Inflammatory macrophage treated with lipopolysaccharide for 1 hour (primary cell): ENCODE data around the gene RGR.
A peak's percentile ranks its signal among the peaks of the same experiment; 100 is the strongest.
"Not testable (repeated sequence)": the region's sequence is repeated elsewhere in the genome, so short reads cannot be mapped to it uniquely, and the experiment has no call there.

Experiments
- DNase-seq, 2 donors: peaks; one replicate each; pipeline ENCODE4 v3.0.0-alpha.2; 2020 to 2022

RGR gene

DNA sequence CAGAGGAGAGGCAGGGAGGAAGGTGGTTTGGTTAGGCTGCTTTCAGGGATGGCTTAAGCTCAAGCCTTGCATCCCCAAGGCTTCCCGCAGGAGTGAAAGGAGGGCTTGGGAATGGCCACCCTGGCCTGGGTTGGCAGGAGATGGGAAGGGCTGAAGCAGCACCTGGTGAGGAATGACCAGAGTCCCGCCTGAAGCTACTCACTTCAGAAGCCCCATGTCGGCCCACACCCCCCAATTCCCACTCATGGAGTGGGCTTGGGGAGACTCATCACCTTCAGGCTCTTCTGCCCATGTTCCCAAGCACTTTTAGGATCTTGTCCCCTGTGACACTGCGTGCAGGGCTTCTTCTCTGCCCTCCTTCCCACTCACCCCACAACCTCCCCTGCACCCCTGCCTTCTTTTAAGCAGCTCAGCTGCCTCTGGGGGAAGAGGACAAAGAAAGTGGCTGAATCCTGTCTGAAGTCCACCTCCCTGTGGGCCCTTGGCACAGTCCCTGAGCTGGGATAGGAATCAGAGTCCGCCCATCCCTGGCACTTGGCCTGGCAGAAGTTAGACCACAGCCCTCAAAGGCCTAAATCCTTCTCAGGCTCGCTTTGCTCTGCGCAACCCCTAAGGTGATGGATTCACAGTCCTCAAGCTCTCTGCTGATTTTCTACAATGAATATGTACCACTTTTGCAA, 16.5 kb downstream of the RGR start:
- DNase-seq = no peak

DNA sequence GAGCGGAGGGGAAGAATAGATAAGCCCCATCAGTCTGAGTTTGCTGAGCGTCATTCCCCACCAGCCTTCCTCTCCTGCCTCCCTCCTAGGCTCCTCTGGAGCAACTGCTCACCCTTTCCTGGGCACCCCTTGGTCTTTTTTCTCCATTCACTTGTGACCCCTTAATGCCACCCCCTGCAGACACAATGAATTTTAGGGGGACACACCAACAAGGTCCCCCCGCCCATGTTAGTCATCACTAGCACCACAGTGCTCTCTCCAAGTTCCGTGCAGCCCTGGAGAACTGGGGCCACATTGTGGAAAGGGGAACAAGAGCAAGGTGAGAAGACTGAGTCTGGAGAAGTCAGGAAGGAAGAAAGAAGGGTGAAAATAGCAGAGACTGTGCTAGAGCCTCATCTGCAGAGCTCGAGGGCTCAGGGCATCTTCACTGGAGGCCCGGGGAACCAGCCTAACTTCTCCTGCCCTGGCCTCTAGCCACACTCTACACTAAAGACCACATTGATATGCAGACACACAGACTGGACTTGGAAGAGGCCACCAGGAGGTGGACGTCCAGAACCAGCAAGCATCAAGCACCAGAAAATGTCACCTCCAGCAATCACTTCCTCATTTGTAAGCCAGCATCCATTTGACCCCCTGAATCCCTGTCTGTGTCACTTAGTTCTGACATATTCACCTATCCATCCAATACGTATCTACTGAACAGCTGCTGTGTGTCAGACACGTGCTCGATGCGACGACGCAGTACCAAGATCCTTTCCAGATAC, 17.5 kb downstream of the RGR start:
- no peak for DNase-seq

DNA sequence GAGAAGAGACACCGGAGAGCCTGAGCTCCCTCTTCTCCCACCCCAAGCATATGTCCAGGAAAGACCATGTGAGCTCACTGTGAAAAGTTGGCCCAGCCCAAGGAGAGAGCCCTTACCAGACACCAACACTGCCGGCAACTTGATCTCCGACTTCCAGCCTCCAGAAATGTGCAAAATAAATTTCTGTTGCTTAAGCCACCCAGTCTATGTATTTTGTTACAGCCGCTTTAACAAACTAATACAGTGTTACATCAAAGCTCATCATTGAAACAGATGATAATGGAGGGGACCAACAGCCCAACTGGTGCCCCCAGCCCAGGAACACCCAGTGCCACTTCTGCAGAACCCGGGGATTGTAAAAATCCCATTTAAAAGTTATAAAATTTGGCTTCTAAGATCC, 18.9 kb downstream of the RGR start:
- DNase-seq = no peak

- peak; percentile 19 to 74 for DNase-seq
These were observed 19.8 kb downstream of the RGR start for GRCh38 chr10:84264611-84265141.

GRCh38 chr10:84265418-84265817, 20.6 kb downstream of the RGR start:
- no peak for DNase-seq

DNA sequence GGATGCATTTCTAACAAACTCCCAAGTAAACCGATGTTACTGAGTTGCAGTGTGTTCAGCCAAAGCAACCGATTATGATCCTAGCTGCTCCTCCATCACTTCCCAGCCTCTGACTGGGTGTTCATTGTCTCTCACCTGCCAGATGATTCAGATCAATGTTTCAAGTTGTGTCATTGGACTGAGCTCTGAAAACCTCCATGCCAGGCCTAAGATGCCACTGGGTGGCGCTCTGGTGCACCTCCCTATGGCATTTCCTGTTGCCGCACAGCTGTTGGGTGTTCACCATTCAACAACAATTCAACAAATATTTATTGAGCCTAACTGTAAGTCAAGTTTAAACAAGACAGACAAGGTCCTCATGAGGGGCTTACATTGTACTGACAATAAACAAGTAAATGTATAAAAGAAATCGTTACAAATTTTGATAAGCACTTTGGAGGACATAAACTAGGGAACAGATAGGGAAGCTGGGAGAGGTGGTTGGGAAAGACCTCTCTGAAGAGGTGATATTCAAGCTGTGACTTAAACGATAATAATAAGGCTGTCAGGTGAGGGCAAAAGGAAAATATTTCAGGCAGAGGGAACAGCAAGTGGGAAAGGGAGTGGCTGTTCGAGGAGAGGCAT, 22.8 kb downstream of the RGR start:
- peak; percentile 18 to 53 for DNase-seq

- DNase-seq = no peak
These were observed 24.3 kb downstream of the RGR start for GRCh38 chr10:84269162-84269561.

GRCh38 chr10:84269773-84270172, 24.9 kb downstream of the RGR start:
- DNase-seq = no peak

GRCh38 chr10:84270708-84271107, 25.9 kb downstream of the RGR start:
- no peak for DNase-seq

DNA sequence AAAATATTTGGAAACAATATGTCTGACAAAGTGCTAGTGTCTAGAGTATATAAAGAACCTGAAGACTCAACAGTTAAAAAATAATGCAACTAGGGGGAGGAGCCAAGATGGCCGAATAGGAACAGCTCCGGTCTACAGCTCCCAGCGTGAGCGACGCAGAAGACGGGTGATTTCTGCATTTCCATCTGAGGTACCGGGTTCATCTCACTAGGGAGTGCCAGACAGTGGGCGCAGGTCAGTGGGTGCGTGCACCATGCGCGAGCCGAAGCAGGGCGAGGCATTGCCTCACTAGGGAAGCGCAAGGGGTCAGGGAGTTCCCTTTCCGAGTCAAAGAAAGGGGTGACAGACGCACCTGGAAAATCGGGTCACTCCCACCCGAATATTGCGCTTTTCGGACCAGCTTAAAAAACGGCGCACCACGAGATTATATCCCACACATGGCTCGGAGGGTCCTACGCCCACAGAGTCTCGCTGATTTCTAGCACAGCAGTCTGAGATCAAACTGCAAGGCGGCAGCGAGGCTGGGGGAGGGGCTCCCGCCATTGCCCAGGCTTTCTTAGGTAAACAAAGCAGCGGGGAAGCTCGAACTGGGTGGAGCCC, 35.1 kb downstream of the RGR start:
- not testable (repeated sequence) for DNase-seq

DNA sequence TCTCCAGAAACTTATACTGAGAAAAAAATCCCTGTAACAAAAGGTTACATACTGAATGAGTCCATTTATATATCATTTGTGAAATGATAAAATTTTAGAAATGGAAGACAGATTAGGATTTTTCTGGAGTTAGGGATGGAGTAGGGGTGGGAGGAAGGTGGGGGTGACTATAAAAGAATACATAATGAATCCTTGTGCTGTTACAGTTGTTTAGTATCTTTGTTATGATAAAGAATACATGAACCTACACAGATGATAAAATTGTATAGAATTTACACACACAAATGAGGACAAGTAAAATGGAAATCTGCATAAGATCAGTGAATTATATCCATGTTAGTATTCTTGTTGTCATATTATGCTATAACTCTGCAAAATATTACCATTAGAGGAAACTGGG, 41.8 kb downstream of the RGR start:
- no peak for DNase-seq

DNA sequence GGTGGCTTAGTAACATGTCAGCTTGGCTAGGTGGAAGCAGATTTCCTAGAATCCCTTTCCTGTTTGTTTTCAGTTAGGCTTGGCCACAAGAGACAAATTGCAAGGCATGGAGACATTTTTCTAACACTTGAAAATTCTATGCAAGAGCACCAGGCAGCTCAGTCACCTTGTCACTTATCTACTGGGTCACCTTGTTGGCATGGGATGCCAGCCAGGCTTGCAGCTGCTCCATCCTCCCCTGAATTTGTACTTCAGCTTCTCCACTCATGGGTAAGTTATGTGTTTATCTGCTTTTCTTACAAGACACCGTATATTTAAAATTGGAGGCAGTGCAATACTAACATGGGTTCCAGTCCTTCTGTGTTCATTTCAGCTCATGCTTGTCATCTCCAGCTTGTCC, 43.3 kb downstream of the RGR start:
- no peak for DNase-seq

- DNase-seq = no peak
These were observed 44.8 kb downstream of the RGR start for GRCh38 chr10:84289521-84290200.

DNA sequence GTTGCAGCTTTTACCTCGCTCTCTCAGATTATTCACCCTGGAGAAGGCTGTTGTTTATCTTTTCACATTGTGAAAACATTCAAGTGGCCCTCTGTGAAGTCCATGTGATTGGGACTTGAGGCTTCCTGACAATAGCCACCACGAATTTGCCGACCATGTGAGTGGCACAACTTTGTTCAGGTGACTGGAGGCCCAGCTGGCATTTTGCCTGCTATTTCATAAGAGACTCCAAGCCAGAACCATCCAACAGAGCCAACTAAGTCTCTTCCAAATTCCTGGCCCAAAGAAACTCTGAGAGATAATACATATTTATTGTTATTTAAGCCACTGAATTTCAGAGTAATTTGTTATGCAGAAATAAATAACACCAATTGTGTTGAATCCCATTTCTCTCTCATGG, 45.4 kb downstream of the RGR start:
- no peak for DNase-seq

DNA sequence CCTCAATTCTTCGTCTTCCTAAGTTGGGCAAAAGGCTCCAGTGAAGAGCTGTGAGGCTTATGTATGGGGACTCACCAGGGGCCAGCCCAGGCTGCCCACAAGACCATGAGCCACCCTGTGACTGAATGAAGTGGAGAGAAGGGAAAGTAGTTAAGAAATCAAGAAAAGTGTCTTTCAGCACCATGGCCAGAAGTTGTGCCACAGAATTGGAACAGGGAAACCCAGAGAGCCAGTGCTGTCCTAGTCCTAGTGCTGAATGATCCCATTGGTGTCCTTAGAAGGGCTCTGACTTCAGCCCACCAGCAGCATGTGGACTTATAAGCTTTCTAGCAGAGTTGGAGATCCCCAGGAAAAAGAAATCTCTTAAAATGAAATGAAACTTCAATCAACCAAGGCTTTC, 46.5 kb downstream of the RGR start:
- DNase-seq = peak; percentile 40 to 46

- DNase-seq = no peak
These were observed 47.6 kb downstream of the RGR start for GRCh38 chr10:84292502-84292901.

GRCh38 chr10:84293171-84293570, 48.3 kb downstream of the RGR start:
- no peak for DNase-seq

- peak; percentile 30 to 73 for DNase-seq
These were observed 48.7 kb downstream of the RGR start for GRCh38 chr10:84293574-84294016.

DNA sequence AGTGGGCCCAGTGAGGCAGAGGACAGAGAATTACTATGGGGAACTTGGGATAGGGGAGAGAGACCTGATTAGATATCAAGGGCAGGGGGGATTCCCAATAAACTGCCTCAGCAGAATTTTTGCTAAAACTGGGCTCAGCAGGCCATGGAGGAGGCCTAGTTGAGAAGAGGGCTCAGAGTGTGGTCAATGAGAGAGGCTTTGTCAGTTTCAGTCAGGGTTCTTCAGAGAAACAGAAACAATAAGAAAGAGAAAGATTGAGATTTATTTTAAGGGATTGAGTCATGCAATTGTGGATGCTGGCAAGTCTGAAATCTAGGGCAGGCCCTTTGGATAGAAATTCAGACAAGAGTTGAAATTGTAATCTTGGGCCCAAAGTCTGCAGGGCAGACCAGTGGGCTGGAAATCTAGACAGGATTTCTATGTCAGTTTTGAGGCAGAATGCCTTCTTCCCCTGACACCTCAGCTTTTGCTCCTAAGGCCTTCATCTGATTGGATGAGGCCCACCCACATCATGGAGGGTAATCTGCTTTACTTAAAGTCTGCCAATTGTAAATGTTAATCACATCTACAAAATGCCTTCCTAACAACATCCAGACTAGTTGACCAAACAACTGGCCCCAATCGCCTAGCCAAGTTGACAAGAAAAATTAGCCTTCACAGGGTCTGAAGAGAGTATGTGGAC, 50.1 kb downstream of the RGR start:
- DNase-seq = peak in 1 of 2 donors; percentile 10

DNA sequence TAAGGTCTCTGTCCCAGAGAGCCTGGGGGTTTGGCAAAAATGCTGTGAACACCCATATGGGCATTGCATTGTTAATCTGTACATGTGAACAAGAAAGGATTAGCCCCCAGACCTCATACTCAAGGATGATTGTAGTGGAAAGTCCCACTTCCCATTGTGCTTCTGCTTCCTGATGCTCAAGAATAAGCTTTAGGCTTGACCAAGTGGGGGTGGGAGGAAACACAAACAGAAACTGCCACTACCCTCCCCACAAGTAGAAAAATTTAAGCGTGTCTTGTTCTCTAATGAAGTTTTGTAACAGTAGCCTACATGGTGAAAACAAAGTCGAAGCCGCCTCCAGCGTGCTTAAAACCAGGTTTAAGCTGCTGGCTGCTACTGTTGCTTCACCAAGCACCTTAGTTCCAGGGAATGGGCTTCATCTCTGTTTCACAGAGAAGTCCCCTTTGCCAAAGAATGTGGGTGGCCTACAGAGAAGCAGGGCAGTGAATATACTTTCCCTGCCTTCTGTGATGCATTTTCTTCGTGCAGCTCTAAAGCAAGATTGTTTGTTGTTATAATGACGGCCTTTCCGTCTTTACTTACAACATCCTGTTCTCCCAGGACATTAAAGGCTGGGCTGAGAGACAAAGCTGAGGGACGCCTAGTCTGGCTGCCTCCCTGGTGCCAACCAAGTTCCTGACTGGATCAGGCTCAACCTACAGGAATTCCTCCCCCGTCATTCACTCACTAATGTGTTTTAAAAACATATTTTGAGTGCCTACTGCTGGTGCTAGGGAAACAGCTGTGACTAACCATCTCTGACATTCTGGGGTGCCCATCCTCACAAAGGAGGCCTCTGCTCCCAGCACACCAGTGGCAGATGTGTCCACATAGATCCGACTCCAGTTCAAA, 51.5 kb downstream of the RGR start:
- peak; percentile 58 to 79 for DNase-seq

DNA sequence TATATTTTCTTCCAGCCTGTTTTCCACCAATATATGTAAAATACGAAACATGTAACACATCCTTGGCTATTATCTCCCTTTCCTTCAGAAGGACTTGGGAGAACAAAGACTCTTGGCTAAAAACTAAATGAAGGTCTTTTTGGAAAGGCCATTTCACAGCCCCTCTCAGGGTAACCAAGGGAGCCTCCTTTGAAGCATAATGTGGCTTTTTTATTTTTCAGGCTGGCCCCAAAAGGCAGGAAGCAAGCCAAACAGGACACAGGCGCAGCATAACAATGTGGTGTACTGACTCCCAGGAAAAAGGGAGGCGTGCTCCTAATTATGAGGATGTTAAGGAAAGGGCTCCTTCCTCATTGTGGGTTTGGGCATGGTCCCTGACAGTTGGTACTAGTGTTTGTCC, 53.2 kb downstream of the RGR start:
- no peak for DNase-seq
